HCT116 (cell line): Measurements from ENCODE around the gene TMEM132A.

Experiments used
- MAX ChIP-seq: IDR thresholded peaks from 2 replicates; pipeline ENCODE4 v1.6.1; 2012
- POLR2AphosphoS5 ChIP-seq: IDR thresholded peaks from 2 replicates; pipeline ENCODE4 v1.6.1; 2011; ENCODE audit warnings: mild to moderate bottlenecking, low read depth, low read length, moderate library complexity

DNA sequence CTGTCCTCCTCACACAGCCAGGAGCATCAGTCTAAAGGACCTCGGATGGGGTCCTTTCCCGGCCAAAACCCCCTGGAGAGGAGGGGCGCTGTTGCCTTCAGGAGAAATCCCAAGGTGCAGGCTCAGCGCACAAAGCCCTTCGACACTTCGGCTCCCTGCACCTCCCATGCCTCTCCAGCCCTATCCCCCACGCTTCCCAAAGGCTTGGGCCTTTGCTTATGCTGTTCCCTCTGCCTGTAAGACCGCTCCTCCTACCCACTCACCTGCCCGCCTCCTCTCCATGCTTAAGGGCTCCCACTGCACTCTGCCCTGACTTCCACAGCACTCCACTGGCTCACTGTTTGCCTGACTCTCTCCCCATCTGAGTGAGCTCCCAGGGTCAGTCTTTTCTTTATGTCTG, 14.2 kb downstream of the TMEM132A start:
- no peak for TF ChIP-seq MAX
- no peak for TF ChIP-seq POLR2AphosphoS5
